Ramos (cell line): ENCODE data around the gene CRYBB3.

Source experiments
- in situ Hi-C: fragments of 300-500 bp; cut with MboI; formaldehyde crosslinking; loops from one replicate; pipeline ENCODE4 v1.14.3; 2022; ENCODE audit warnings: low sequenced_read_pairs; ENCODE audit not compliant: unreplicated experiment

The CRYBB3 gene

GRCh38 chr22:25199731-25200520 is at the start of gene CRYBB3:
Gene CRYBB3 (plus strand): TSS chr22:25199858. CDS start chr22:25201397, 1,539 bp downstream.
- in situ Hi-C loops: no loop called here

GRCh38 chr22:25153961-25154666 is 45.5 kb upstream of the CRYBB3 start:
- in situ Hi-C loops: no loop called here

GRCh38 chr22:25154667-25154999 is 45.0 kb upstream of the CRYBB3 start:
- in situ Hi-C loops: no loop called here

GRCh38 chr22:25156736-25157135 is 42.9 kb upstream of the CRYBB3 start:
- in situ Hi-C loops: no loop called here

- in situ Hi-C loops: no loop called here
Observed at GRCh38 chr22:25159028-25159427, 40.6 kb upstream of the CRYBB3 start.

GRCh38 chr22:25160120-25160996 is 39.3 kb upstream of the CRYBB3 start:
- in situ Hi-C loops: no loop called here

- in situ Hi-C loops: no loop called here
Observed at GRCh38 chr22:25161017-25161915, 38.4 kb upstream of the CRYBB3 start.

GRCh38 chr22:25161916-25162530 is 37.6 kb upstream of the CRYBB3 start:
- in situ Hi-C loops: no loop called here

- in situ Hi-C loops: no loop called here
Observed at GRCh38 chr22:25162561-25162960, 37.1 kb upstream of the CRYBB3 start.

GRCh38 chr22:25165785-25166184 is 33.9 kb upstream of the CRYBB3 start:
- in situ Hi-C loops: no loop called here

GRCh38 chr22:25166266-25167040 is 33.2 kb upstream of the CRYBB3 start:
- in situ Hi-C loops: no loop called here

- in situ Hi-C loops: no loop called here
Observed at GRCh38 chr22:25167082-25167481, 32.6 kb upstream of the CRYBB3 start.

- in situ Hi-C loops: no loop called here
Observed at GRCh38 chr22:25167834-25168601, 31.6 kb upstream of the CRYBB3 start.

- in situ Hi-C loops: no loop called here
Observed at GRCh38 chr22:25169278-25170031, 30.2 kb upstream of the CRYBB3 start.

- in situ Hi-C loops: no loop called here
Observed at GRCh38 chr22:25170426-25170980, 29.2 kb upstream of the CRYBB3 start.

- in situ Hi-C loops: no loop called here
Observed at GRCh38 chr22:25172153-25172552, 27.5 kb upstream of the CRYBB3 start.
